ENCODE data around the gene TMEM273. TPM values are rescaled to one million over a fixed set of nuclear protein-coding genes. Genes with fewer than 3 reads are reported as not detected.
A peak's percentile ranks its signal among the peaks of the same experiment; 100 is the strongest.

TMEM273 gene
- total RNA-seq, 1 donor from 2014 or later = not detected

- no peak for FAIRE-seq
- no peaks in the 10 kb centered on the region for H3K36me3 ChIP-seq (ENCODE audit: control insufficient read depth, insufficient read depth, low read length)
- TF ChIP-seq CTCF (IDR thresholded peaks at IDR 0.05; ENCODE audit: insufficient read depth, low read length, severe bottlenecking) = no peak
These were observed 32.5 kb upstream of the TMEM273 start for GRCh38 chr10:49220679-49221078.

GRCh38 chr10:49220031-49220430 is 31.8 kb upstream of the TMEM273 start:
- no peak for FAIRE-seq
- Histone ChIP-seq H3K4me3 (ENCODE audit: low read depth, low read length) (no peak overlapping the region), H3K27me3 (ENCODE audit: control insufficient read depth, insufficient read depth, low read length) (no peaks in the 10 kb centered on the region), H3K36me3 (ENCODE audit: control insufficient read depth, insufficient read depth, low read length) (no peaks in the 10 kb centered on the region)
- DNase-seq (ENCODE audit: low read depth) = peak; percentile 21
- TF ChIP-seq CTCF (IDR thresholded peaks at IDR 0.05; ENCODE audit: insufficient read depth, low read length, severe bottlenecking) = no peak

More at GRCh38 chr10:49220679-49221078, 32.5 kb upstream of the TMEM273 start:
- Histone ChIP-seq H3K4me3 (ENCODE audit: low read depth, low read length) (no peak overlapping the region), H3K27me3 (ENCODE audit: control insufficient read depth, insufficient read depth, low read length) (no peaks in the 10 kb centered on the region)
- DNase-seq (ENCODE audit: low read depth) = no peak

GRCh38 chr10:49219248-49219647 is 31.1 kb upstream of the TMEM273 start:
- FAIRE-seq (no peak), DNase-seq (ENCODE audit: low read depth) (no peak)
- Histone ChIP-seq H3K4me3 (ENCODE audit: low read depth, low read length) (no peak overlapping the region), H3K36me3 (ENCODE audit: control insufficient read depth, insufficient read depth, low read length) (no peaks in the 10 kb centered on the region), H3K27me3 (ENCODE audit: control insufficient read depth, insufficient read depth, low read length) (no peaks in the 10 kb centered on the region)
- no peak for TF ChIP-seq CTCF (IDR thresholded peaks at IDR 0.05; ENCODE audit: insufficient read depth, low read length, severe bottlenecking)

GRCh38 chr10:49218480-49218879 is 30.3 kb upstream of the TMEM273 start:
- Histone ChIP-seq H3K4me3 (ENCODE audit: low read depth, low read length) (no peak overlapping the region), H3K27me3 (ENCODE audit: control insufficient read depth, insufficient read depth, low read length) (no peaks in the 10 kb centered on the region), H3K36me3 (ENCODE audit: control insufficient read depth, insufficient read depth, low read length) (no peaks in the 10 kb centered on the region)
- TF ChIP-seq CTCF (IDR thresholded peaks at IDR 0.05; ENCODE audit: insufficient read depth, low read length, severe bottlenecking) = no peak
- no peak for DNase-seq (ENCODE audit: low read depth)
- peak; percentile 18 for FAIRE-seq

- Histone ChIP-seq H3K4me3 (ENCODE audit: low read depth, low read length) (no peak overlapping the region), H3K36me3 (ENCODE audit: control insufficient read depth, insufficient read depth, low read length) (no peaks in the 10 kb centered on the region), H3K27me3 (ENCODE audit: control insufficient read depth, insufficient read depth, low read length) (no peaks in the 10 kb centered on the region)
- no peak for DNase-seq (ENCODE audit: low read depth)
- TF ChIP-seq CTCF (IDR thresholded peaks at IDR 0.05; ENCODE audit: insufficient read depth, low read length, severe bottlenecking) = no peak
- FAIRE-seq = no peak
These were observed 29.5 kb upstream of the TMEM273 start for GRCh38 chr10:49217645-49218044.

GRCh38 chr10:49213211-49213610 is 25.0 kb upstream of the TMEM273 start:
- Histone ChIP-seq H3K27me3 (ENCODE audit: control insufficient read depth, insufficient read depth, low read length) (no peaks in the 10 kb centered on the region), H3K4me3 (ENCODE audit: low read depth, low read length) (no peak overlapping the region), H3K36me3 (ENCODE audit: control insufficient read depth, insufficient read depth, low read length) (no peaks in the 10 kb centered on the region)
- DNase-seq (ENCODE audit: low read depth) (no peak), FAIRE-seq (no peak)
- no peak for TF ChIP-seq CTCF (IDR thresholded peaks at IDR 0.05; ENCODE audit: insufficient read depth, low read length, severe bottlenecking)

All from bronchial epithelial cell (primary cell).